HepG2 (cell line): ENCODE results near the gene MSL3B.

ENCODE experiments used
- GABPB1 ChIP-seq: IDR thresholded peaks from 2 replicates; pipeline ENCODE4 v1.6.1; 2016; ENCODE audit warnings: mild to moderate bottlenecking, missing genetic modification reagents, moderate library complexity, missing compliant biosample characterization
- GATAD1 ChIP-seq: IDR thresholded peaks from 2 replicates; pipeline ENCODE4 v1.6.1; 2016; ENCODE audit warnings: missing genetic modification reagents, missing compliant biosample characterization
- HOMEZ ChIP-seq: IDR thresholded peaks from 2 replicates; pipeline ENCODE4 v1.6.1; 2016; ENCODE audit warnings: low read depth
- KLF12 ChIP-seq: sonication (generic); formaldehyde crosslinking; IDR thresholded peaks from 2 replicates; pipeline ENCODE4 v1.4.0; 2020; ENCODE audit warnings: missing genetic modification reagents, borderline replicate concordance
- KLF16 ChIP-seq, 2 experiments: sonication (generic) in 1 of 2; formaldehyde crosslinking in 1 of 2; IDR thresholded peaks; 2 replicates each; pipeline versions ENCODE4 v1.6.1 to v1.8.0; 2016 to 2023; ENCODE audit warnings: missing genetic modification reagents in 2 of 2, missing compliant biosample characterization in 1 of 2
- MTF2 ChIP-seq: sonication (generic); formaldehyde crosslinking; IDR thresholded peaks from 2 replicates; pipeline ENCODE4 v1.5.0; 2020; ENCODE audit warnings: missing genetic modification reagents, borderline replicate concordance
- MXD1 ChIP-seq: sonication (generic); formaldehyde crosslinking; IDR thresholded peaks from 2 replicates; pipeline ENCODE4 v1.4.0; 2020; ENCODE audit warnings: mild to moderate bottlenecking, missing genetic modification reagents
- NFKBIZ ChIP-seq: IDR thresholded peaks from 2 replicates; pipeline ENCODE4 v1.6.1; 2018; ENCODE audit warnings: missing genetic modification reagents, missing compliant biosample characterization
- PHB2 ChIP-seq: fragments of 450-650 bp; IDR thresholded peaks from 2 replicates; pipeline ENCODE4 v1.6.1; 2018; ENCODE audit not compliant: partially characterized antibody
- POGZ ChIP-seq: sonication (generic); formaldehyde crosslinking; IDR thresholded peaks from 2 replicates; pipeline ENCODE4 v1.4.0; 2020; ENCODE audit warnings: mild to moderate bottlenecking, missing genetic modification reagents
- PRPF4 ChIP-seq: fragments of 200-400 bp; formaldehyde crosslinking; IDR thresholded peaks from 2 replicates; pipeline ENCODE4 v1.6.1; 2016; ENCODE audit warnings: low read length, low read depth; ENCODE audit not compliant: poor library complexity, severe bottlenecking
- SIX4 ChIP-seq: sonication (generic); formaldehyde crosslinking; IDR thresholded peaks from 2 replicates; pipeline ENCODE4 v1.4.0; 2020; ENCODE audit warnings: missing genetic modification reagents
- SMC3 ChIP-seq: IDR thresholded peaks from 2 replicates; pipeline ENCODE4 v1.6.1; 2011; ENCODE audit warnings: low read length, improper control_type of control experiment
- SNAI1 ChIP-seq: sonication (generic); formaldehyde crosslinking; IDR thresholded peaks from 2 replicates; pipeline ENCODE4 v1.5.0; 2020; ENCODE audit warnings: mild to moderate bottlenecking, missing genetic modification reagents, borderline replicate concordance
- TOE1 ChIP-seq: sonication (generic); formaldehyde crosslinking; IDR thresholded peaks from 2 replicates; pipeline ENCODE4 v1.4.0; 2020; ENCODE audit warnings: mild to moderate bottlenecking, missing genetic modification reagents
- ZBTB43 ChIP-seq: sonication (generic); formaldehyde crosslinking; conservative IDR thresholded peaks from 2 replicates; pipeline ENCODE4 v1.4.0; 2020; ENCODE audit warnings: missing genetic modification reagents
- ZFP36L2 ChIP-seq: sonication (generic); formaldehyde crosslinking; IDR thresholded peaks from 2 replicates; pipeline ENCODE4 v1.4.0; 2020; ENCODE audit warnings: missing genetic modification reagents
- ZHX2 ChIP-seq, 2 experiments: sonication (generic) in 1 of 2; formaldehyde crosslinking in 1 of 2; IDR thresholded peaks; 2 replicates each; pipeline versions ENCODE4 v1.6.1 to v1.9.0; 2014 to 2022; ENCODE audit warnings: antibody characterized with exemption in 1 of 2, borderline replicate concordance in 1 of 2, inconsistent platforms in 1 of 2, low read depth in 1 of 2, missing genetic modification reagents in 1 of 2
- ZNF10 ChIP-seq: sonication (generic); formaldehyde crosslinking; IDR thresholded peaks from 2 replicates; pipeline ENCODE4 v1.4.0; 2020; ENCODE audit warnings: mild to moderate bottlenecking, low read depth, missing genetic modification reagents, borderline replicate concordance
- ZNF326 ChIP-seq: sonication (generic); formaldehyde crosslinking; IDR thresholded peaks from 2 replicates; pipeline ENCODE4 v1.4.0; 2020; ENCODE audit warnings: missing genetic modification reagents, borderline replicate concordance
- ZNF567 ChIP-seq: sonication (generic); formaldehyde crosslinking; IDR thresholded peaks from 2 replicates; pipeline ENCODE4 v1.8.1; 2023; ENCODE audit warnings: mild to moderate bottlenecking, missing genetic modification reagents, borderline replicate concordance

Gene MSL3B

GRCh38 chr2:233854241-233854981 lies 13.8 kb downstream of the MSL3B start, which contains the start of gene HJURP (continued):
- peak; percentile 52 to 85; a peak in 1 of 4 replicates for TF ChIP-seq KLF16 (CRISPR knock-in tag; IDR thresholded peaks at IDR 0.05)
- TF ChIP-seq SNAI1 (CRISPR knock-in tag) = 0 out of 2 replicates have a peak, but pooled peaks have one; percentile 29
- TF ChIP-seq POGZ = peak; percentile 93
- peak; percentile 47; the same call in 1 of the 2 replicates for TF ChIP-seq ZHX2 (IDR thresholded peaks at IDR 0.05; ENCODE audit: low read depth)
- TF ChIP-seq ZHX2 (CRISPR knock-in tag; IDR thresholded peaks at IDR 0.05; ENCODE audit: borderline replicate concordance) = no peak
- TF ChIP-seq ZFP36L2 (CRISPR knock-in tag) = no peak
- no peak; the same call in 1 of the 2 replicates for TF ChIP-seq SIX4 (CRISPR knock-in tag)
- TF ChIP-seq ZBTB43 (CRISPR knock-in tag) = no peak
- TF ChIP-seq GABPB1 = peak; percentile 94
- TF ChIP-seq NFKBIZ (CRISPR knock-in tag) = no peak
- TF ChIP-seq ZNF326 (CRISPR knock-in tag) = no peak
- TF ChIP-seq KLF12 (CRISPR knock-in tag) = no peak
- no peak for TF ChIP-seq ZNF567 (CRISPR knock-in tag)
- no peak for TF ChIP-seq TOE1 (CRISPR knock-in tag)
- TF ChIP-seq ZNF10 (CRISPR knock-in tag) = no peak
- TF ChIP-seq HOMEZ (CRISPR knock-in tag) = peak; percentile 60; the same call in 1 of the 2 replicates
- TF ChIP-seq MXD1 (CRISPR knock-in tag) = peak; percentile 79
- no peak for TF ChIP-seq PHB2
- peak; percentile 93 for TF ChIP-seq GATAD1 (CRISPR knock-in tag)
- 0 out of 2 replicates have a peak, but pooled peaks have one; percentile 29 for TF ChIP-seq MTF2
- TF ChIP-seq PRPF4 = no peak
- no peak for TF ChIP-seq SMC3
